ENCODE data around the gene FADS3. TPM values are rescaled to one million over a fixed set of nuclear protein-coding genes. Genes with fewer than 3 reads are reported as not detected.
"Not testable (repeated sequence)": the region's sequence is repeated elsewhere in the genome, so short reads cannot be mapped to it uniquely, and the experiment has no call there.

Gene FADS3
- total and polyA plus RNA-seq, 9 donors, result 10.6 to 85.8 (median 41.3) TPM

DNA sequence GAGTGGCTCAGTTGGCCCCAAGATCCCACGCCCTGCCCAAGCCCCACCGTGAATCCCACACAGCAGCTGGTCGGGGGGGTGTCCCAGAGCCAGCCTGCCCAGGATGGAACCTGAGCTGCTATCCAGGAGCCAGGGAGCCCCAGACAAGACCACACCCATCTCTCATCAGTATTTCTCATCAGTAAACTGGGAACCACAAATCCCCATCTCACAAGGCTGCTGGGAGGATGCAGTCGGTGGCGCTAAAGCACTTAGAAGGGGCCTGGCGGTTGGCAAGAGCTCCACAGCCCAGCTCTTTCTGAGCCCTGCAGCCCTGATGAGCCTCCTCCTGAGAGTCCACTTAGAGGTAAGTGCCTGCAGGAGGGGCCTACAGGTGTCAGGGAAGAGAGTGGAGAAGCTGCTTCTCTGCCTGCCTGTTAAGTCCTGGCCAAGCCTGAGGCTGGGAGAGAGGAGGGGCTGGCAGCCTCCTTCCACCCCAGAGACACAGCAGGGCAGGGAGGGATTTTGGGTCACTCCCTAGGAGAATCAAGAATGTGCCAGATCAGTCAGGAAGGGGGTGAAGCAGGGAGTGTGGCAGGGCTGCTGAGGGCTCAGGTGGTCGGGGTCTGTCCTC is 6.1 kb downstream of the FADS3 start:
- Histone ChIP-seq H3K9me3 (no peaks in the 10 kb centered on the region), H3K27me3 (no peaks in the 10 kb centered on the region), H3K4me3 (no peak overlapping the region), H3K27ac (no peak overlapping the region), H3K36me3 (no peaks in the 10 kb centered on the region), H3K4me1 (ENCODE audit: insufficient read depth) (peaks cover under 1% of the 10 kb centered on the region)
- no peak for DNase-seq
- intact Hi-C loops (cut with DNase I), result no loop called here
- WGBS, 3 donors, result 88 to 91% (median 88%) methylated on average over 7 of the region's 7 CpGs
- TF ChIP-seq POLR2A (IDR thresholded peaks at IDR 0.05) (no peak), EP300 (IDR thresholded peaks at IDR 0.05) (no peak)
- TF ChIP-seq, protein P1, sequence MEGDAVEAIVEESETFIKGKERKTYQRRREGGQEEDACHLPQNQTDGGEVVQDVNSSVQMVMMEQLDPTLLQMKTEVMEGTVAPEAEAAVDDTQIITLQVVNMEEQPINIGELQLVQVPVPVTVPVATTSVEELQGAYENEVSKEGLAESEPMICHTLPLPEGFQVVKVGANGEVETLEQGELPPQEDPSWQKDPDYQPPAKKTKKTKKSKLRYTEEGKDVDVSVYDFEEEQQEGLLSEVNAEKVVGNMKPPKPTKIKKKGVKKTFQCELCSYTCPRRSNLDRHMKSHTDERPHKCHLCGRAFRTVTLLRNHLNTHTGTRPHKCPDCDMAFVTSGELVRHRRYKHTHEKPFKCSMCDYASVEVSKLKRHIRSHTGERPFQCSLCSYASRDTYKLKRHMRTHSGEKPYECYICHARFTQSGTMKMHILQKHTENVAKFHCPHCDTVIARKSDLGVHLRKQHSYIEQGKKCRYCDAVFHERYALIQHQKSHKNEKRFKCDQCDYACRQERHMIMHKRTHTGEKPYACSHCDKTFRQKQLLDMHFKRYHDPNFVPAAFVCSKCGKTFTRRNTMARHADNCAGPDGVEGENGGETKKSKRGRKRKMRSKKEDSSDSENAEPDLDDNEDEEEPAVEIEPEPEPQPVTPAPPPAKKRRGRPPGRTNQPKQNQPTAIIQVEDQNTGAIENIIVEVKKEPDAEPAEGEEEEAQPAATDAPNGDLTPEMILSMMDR (IDR thresholded peaks at IDR 0.05), result no peak

DNA sequence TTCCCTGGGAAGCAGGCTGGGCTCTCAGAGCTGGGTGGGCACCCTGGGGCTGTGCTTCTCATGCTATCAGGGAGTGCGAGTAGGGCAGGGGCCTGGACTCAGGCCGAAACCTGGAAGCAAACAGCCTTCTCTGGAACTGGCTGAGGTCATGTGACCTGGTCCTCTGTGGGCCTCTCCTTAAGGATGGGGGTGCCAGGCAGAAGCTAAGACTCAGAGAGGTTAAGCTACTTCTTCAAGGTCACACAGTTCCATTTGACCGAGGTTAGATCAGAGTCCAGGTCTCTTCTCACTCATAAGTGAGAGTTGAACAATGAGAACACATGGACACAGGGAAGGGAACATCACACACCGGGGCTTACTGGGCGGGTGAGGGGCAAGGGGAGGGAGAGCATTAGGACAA is 7.4 kb downstream of the FADS3 start:
- Histone ChIP-seq H3K4me1 (ENCODE audit: insufficient read depth) (no peaks in the 10 kb centered on the region), H3K4me3 (no peak overlapping the region), H3K27ac (no peak overlapping the region), H3K27me3 (no peaks in the 10 kb centered on the region), H3K36me3 (no peaks in the 10 kb centered on the region), H3K9me3 (no peaks in the 10 kb centered on the region)
- DNase-seq, result no peak
- intact Hi-C loops (cut with DNase I), result no loop called here
- WGBS, 3 donors, result 82 to 86% (median 84%) methylated on average over 5 of the region's 5 CpGs
- TF ChIP-seq POLR2A (IDR thresholded peaks at IDR 0.05), result no peak
- no peak for TF ChIP-seq EP300 (IDR thresholded peaks at IDR 0.05)
- TF ChIP-seq, protein P1 (IDR thresholded peaks at IDR 0.05), result no peak

DNA sequence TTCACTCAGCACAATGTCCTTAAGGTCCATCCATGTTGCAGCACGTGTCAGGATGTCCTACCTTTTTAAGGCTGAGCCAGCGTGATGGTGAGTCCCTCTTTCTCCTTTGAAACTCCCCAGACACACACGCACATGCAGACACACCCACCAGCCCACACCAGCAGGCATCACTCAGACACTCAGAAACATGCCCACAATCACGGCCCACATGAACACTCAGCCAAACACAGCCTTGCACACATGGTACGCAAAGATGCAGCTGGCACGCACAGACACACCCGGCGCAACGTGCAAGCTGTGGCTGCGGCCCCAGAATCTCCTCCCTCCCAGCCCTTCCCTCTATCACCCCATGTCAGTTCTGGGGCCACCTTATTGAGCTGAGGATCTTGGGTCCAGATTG is 8.0 kb downstream of the FADS3 start:
- DNase-seq, result no peak
- no peak for TF ChIP-seq POLR2A (IDR thresholded peaks at IDR 0.05)
- TF ChIP-seq, protein P1 (IDR thresholded peaks at IDR 0.05), result no peak
- no peak for TF ChIP-seq EP300 (IDR thresholded peaks at IDR 0.05)
- 87 to 90% (median 89%) methylated on average over 10 of the region's 10 CpGs for WGBS, 3 donors
- Histone ChIP-seq H3K4me1 (ENCODE audit: insufficient read depth) (no peaks in the 10 kb centered on the region), H3K27me3 (no peaks in the 10 kb centered on the region), H3K36me3 (no peaks in the 10 kb centered on the region), H3K9me3 (no peaks in the 10 kb centered on the region), H3K27ac (no peak overlapping the region), H3K4me3 (no peak overlapping the region)
- intact Hi-C loops (cut with DNase I), result no loop called here

DNA sequence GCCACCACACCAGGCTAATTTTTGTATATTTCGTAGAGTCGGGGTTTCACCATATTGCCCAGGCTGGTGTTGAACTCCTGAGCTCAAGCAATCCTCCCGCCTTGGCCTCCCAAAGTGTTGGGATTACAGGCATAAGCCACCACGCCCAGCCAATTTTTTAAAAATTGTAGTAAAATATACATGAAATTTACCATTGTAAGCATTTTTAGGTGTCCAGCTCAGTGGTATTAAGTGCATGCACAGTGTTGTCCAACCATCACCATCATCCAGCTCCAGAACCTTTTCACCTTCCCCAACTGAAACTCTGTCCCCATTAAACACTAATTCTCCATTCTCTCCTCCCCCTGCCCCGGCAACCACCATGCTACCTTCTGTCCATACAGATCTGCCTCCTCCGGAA is 8.5 kb downstream of the FADS3 start:
- Histone ChIP-seq H3K27me3 (no peaks in the 10 kb centered on the region), H3K4me1 (ENCODE audit: insufficient read depth) (no peaks in the 10 kb centered on the region), H3K4me3 (no peak overlapping the region), H3K9me3 (no peaks in the 10 kb centered on the region), H3K27ac (no peak overlapping the region), H3K36me3 (no peaks in the 10 kb centered on the region)
- 82 to 94% (median 87%) methylated on average over 6 of the region's 6 CpGs for WGBS, 3 donors
- intact Hi-C loops (cut with DNase I), result no loop called here
- TF ChIP-seq EP300 (IDR thresholded peaks at IDR 0.05) (no peak), POLR2A (IDR thresholded peaks at IDR 0.05) (no peak)
- TF ChIP-seq, protein P1 (IDR thresholded peaks at IDR 0.05), result no peak
- DNase-seq, result no peak

DNA sequence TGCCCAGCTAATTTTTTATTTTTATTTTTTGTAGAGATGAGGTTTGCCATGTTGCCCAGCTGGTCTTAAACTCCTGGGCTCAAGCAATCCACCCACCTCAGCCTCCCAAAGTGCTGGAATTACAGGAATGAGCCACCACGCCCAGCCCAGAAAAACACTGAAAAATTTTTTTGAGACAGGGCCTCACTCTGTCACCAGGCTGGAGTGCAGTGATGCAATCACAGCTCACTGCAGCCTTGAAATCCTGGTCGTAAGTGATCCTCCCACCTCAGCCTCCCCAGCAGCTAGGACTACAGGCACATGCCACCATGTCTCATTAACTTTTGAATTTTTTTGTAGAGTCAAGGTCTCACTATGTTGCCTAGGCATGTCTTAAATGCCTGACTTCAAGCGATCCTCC is 9.1 kb downstream of the FADS3 start:
- 77 to 90% (median 81%) methylated on average over 3 of the region's 3 CpGs for WGBS, 3 donors
- H3K4me1 ChIP-seq (ENCODE audit: insufficient read depth); H3K4me3 ChIP-seq; H3K36me3 ChIP-seq; H3K27ac ChIP-seq; H3K9me3 ChIP-seq; DNase-seq; H3K27me3 ChIP-seq; intact Hi-C loops (cut with DNase I): not testable (repeated sequence)

Measured in ovary (tissue), 9 donors.